K562 (cell line): ENCODE results near the gene OR2AT4. TPM values are rescaled to one million over a fixed set of nuclear protein-coding genes. Genes with fewer than 3 reads are reported as not detected.
A peak's percentile ranks its signal among the peaks of the same experiment; 100 is the strongest.

Source experiments
- BRF1 ChIP-seq: IDR thresholded peaks from 3 replicates; pipeline ENCODE4 v1.6.1; 2011; ENCODE audit warnings: borderline replicate concordance, mild to moderate bottlenecking; ENCODE audit not compliant: insufficient read length; ENCODE audit errors: extremely low read depth
- ESRRA ChIP-seq: fragments of 450-650 bp; IDR thresholded peaks from 2 replicates; pipeline ENCODE4 v1.6.1; 2014; ENCODE audit warnings: low read depth, mild to moderate bottlenecking, moderate library complexity, borderline replicate concordance
- EZH2 ChIP-seq: IDR thresholded peaks from 2 replicates; pipeline ENCODE4 v1.6.1; 2012; ENCODE audit warnings: low read depth, mild to moderate bottlenecking, inconsistent platforms, low read length, borderline replicate concordance
- FOXA1 ChIP-seq: fragments of 450-650 bp; IDR thresholded peaks from 2 replicates; pipeline ENCODE4 v1.6.1; 2016; ENCODE audit warnings: mild to moderate bottlenecking, borderline replicate concordance
- HEY1 ChIP-seq: fragments of 250-450 bp; sonication (Bioruptor Pico); IDR thresholded peaks from 2 replicates; pipeline ENCODE4 v1.5.0; 2020; ENCODE audit warnings: mild to moderate bottlenecking, moderate library complexity, borderline replicate concordance
- MECOM ChIP-seq: fragments of 250-450 bp; sonication (Bioruptor Pico); IDR thresholded peaks from 2 replicates; pipeline ENCODE4 v1.8.0; 2022; ENCODE audit warnings: inconsistent platforms
- NONO ChIP-seq, 2 experiments: fragments of 200-400 bp in 1 of 2; fragments of 450-650 bp in 1 of 2; formaldehyde crosslinking in 1 of 2; IDR thresholded peaks; 2 replicates each; pipeline ENCODE4 v1.6.1; 2017; ENCODE audit warnings: low read depth in 2 of 2, mild to moderate bottlenecking in 2 of 2, moderate library complexity in 2 of 2, low read length in 1 of 2
- POLR3G ChIP-seq: IDR thresholded peaks from 2 replicates; pipeline ENCODE4 v1.6.1; 2011; ENCODE audit not compliant: insufficient read length, insufficient replicate concordance; ENCODE audit errors: extremely low read depth
- SOX6 ChIP-seq: fragments of 450-650 bp; IDR thresholded peaks from 2 replicates; pipeline ENCODE4 v1.6.1; 2014; ENCODE audit warnings: mild to moderate bottlenecking
- U2AF1 ChIP-seq: fragments of 200-400 bp; formaldehyde crosslinking; optimal IDR thresholded peaks from 2 replicates; pipeline ENCODE3; 2017; ENCODE audit warnings: mild to moderate bottlenecking, low read depth, low read length, moderate library complexity
- ZFX ChIP-seq: sonication (generic); formaldehyde crosslinking; IDR thresholded peaks from 2 replicates; pipeline ENCODE4 v1.8.0; 2022; ENCODE audit warnings: mild to moderate bottlenecking, missing genetic modification reagents, moderate library complexity
- ZNF197 ChIP-seq: fragments of 200-800 bp; sonication (Bioruptor generic); IDR thresholded peaks from 2 replicates; pipeline ENCODE4 v1.6.1; 2016; ENCODE audit warnings: low read depth, missing genetic modification characterization, missing compliant biosample characterization
- ZNF24 ChIP-seq: fragments of 450-650 bp; IDR thresholded peaks from 2 replicates; pipeline ENCODE4 v1.6.1; 2016
- ZNF589 ChIP-seq: fragments of 200-800 bp; sonication (Bioruptor generic); IDR thresholded peaks from 2 replicates; pipeline ENCODE4 v1.6.1; 2016; ENCODE audit warnings: low read depth, missing genetic modification characterization, missing compliant biosample characterization
- ZNF644 ChIP-seq: fragments of 200-800 bp; sonication (Bioruptor generic); IDR thresholded peaks from 2 replicates; pipeline ENCODE4 v1.6.1; 2016; ENCODE audit warnings: low read depth, missing genetic modification characterization, missing compliant biosample characterization
- polyA plus RNA-seq, 8 experiments: library from polyadenylated mRNA; depleted of rRNA in 4 of 8; stranded (reverse) in 5 of 8; unstranded in 3 of 8; fragments of >200 nt; fragmentation: Nextera tagmentation in 2 of 8; fragmentation: Illumina TruSeq in 1 of 8; extraction: Ambion mirVana in 2 of 8; extraction: Trizol in 1 of 8; gene quantifications; 2 replicates each; pipeline versions ENCODE4 v1.2.1 to v1.2.3, GENCODE V29; 2011 to 2014; ENCODE audit warnings: inconsistent platforms in 1 of 8, missing spikeins in 1 of 8
- total RNA-seq, 7 experiments: library from RNA; depleted of rRNA in 6 of 7; stranded (reverse); fragments of >200 nt in 6 of 7; fragmentation: Illumina TruSeq in 2 of 7; extraction: Trizol in 2 of 7; gene quantifications; 2 replicates each; pipeline versions ENCODE4 v1.2.1 to v1.2.3, GENCODE V29; 2011 to 2021; ENCODE audit warnings: low replicate concordance in 1 of 7
- TF ChIP-seq, protein P1 (sequence below): fragments of 250-450 bp; sonication (Bioruptor Pico); IDR thresholded peaks from 2 replicates; pipeline ENCODE4 v1.4.0; 2020; ENCODE audit warnings: mild to moderate bottlenecking
- TF ChIP-seq, protein P2 (sequence below): sonication (generic); formaldehyde crosslinking; IDR thresholded peaks from 2 replicates; pipeline ENCODE4 v1.8.1; 2023; ENCODE audit warnings: mild to moderate bottlenecking, missing genetic modification reagents
- TF ChIP-seq, protein P3 (sequence below): sonication (generic); formaldehyde crosslinking; IDR thresholded peaks from 2 replicates; pipeline ENCODE4 v1.8.0; 2022; ENCODE audit warnings: missing genetic modification reagents, mild to moderate bottlenecking, borderline replicate concordance
- TF ChIP-seq, protein P4 (sequence below): fragments of 250-450 bp; sonication (Bioruptor Pico); IDR thresholded peaks from 2 replicates; pipeline ENCODE4 v1.8.0; 2021; ENCODE audit warnings: mild to moderate bottlenecking, moderate library complexity
- TF ChIP-seq, protein P5 (sequence below): sonication (generic); formaldehyde crosslinking; IDR thresholded peaks from 2 replicates; pipeline ENCODE4 v1.8.1; 2022; ENCODE audit warnings: missing genetic modification reagents

Gene OR2AT4
- total and polyA plus RNA-seq, 9 of the 15 experiments (the other 6 are each of a cell fraction or from before 2014, with no cell fraction given): 0.86 to 3.1 (median 2.0) TPM

DNA sequence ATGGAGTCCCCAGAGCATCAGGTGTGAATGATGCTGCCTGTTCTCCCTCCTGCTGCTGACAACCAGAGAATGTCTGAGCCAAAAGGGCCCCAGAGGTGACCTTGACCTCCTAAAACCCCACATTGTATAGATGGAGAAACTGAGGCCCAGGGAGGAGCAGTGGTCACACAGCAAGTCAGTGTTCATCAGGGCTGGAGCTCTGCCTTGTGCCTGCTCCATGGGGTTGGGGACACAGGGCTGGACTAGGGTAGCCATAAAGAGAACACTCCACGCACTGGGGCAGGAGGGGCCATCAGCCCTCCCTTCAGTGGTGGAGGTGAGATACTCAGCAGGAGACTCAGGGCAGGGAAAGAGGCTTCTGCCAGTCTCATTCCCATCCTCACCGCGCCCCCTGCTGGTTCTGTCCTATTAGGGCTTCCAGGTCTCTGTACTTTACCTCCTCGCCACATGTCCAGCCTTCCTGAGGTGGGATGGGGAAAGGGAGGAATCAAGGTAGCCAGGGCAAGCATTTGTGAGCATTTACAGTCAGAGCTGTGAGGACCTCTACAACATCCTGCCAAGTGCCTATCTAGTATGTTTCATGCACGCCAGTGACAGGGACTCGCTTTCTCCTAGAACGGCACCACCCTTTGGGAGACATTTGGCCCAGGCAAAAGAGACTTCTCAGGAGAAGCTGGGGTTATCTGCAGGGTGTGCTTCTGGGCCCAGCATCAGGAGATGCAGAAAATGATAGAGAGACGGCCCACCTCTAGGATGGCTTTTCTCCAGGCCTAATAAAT, 64.7 kb downstream of the OR2AT4 start (continued):
- TF ChIP-seq HEY1 (CRISPR knock-in tag): no peak
- TF ChIP-seq SOX6: peak; percentile 35
- no peak for TF ChIP-seq POLR3G
- no peak for TF ChIP-seq EZH2
- TF ChIP-seq, protein P1, sequence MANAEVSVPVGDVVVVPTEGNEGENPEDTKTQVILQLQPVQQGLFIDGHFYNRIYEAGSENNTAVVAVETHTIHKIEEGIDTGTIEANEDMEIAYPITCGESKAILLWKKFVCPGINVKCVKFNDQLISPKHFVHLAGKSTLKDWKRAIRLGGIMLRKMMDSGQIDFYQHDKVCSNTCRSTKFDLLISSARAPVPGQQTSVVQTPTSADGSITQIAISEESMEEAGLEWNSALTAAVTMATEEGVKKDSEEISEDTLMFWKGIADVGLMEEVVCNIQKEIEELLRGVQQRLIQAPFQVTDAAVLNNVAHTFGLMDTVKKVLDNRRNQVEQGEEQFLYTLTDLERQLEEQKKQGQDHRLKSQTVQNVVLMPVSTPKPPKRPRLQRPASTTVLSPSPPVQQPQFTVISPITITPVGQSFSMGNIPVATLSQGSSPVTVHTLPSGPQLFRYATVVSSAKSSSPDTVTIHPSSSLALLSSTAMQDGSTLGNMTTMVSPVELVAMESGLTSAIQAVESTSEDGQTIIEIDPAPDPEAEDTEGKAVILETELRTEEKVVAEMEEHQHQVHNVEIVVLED: no peak
- no peak for TF ChIP-seq BRF1
- TF ChIP-seq, protein P2, sequence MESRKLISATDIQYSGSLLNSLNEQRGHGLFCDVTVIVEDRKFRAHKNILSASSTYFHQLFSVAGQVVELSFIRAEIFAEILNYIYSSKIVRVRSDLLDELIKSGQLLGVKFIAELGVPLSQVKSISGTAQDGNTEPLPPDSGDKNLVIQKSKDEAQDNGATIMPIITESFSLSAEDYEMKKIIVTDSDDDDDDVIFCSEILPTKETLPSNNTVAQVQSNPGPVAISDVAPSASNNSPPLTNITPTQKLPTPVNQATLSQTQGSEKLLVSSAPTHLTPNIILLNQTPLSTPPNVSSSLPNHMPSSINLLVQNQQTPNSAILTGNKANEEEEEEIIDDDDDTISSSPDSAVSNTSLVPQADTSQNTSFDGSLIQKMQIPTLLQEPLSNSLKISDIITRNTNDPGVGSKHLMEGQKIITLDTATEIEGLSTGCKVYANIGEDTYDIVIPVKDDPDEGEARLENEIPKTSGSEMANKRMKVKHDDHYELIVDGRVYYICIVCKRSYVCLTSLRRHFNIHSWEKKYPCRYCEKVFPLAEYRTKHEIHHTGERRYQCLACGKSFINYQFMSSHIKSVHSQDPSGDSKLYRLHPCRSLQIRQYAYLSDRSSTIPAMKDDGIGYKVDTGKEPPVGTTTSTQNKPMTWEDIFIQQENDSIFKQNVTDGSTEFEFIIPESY (CRISPR knock-in tag): peak; percentile 60; the same call in 1 of the 2 replicates
- TF ChIP-seq FOXA1: no peak
- TF ChIP-seq U2AF1: no peak
- TF ChIP-seq, protein P3, sequence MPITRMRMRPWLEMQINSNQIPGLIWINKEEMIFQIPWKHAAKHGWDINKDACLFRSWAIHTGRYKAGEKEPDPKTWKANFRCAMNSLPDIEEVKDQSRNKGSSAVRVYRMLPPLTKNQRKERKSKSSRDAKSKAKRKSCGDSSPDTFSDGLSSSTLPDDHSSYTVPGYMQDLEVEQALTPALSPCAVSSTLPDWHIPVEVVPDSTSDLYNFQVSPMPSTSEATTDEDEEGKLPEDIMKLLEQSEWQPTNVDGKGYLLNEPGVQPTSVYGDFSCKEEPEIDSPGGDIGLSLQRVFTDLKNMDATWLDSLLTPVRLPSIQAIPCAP (CRISPR knock-in tag): no peak; the same call in 1 of the 2 replicates
- 0 out of 2 replicates have a peak, but pooled peaks have one; percentile 20 for TF ChIP-seq ZNF197 (CRISPR knock-in tag)
- TF ChIP-seq ESRRA: peak; percentile 87
- no peak for TF ChIP-seq ZNF644 (tag)
- TF ChIP-seq ZNF24: 0 out of 2 replicates have a peak, but pooled peaks have one; percentile 9
- no peak; the same call in 1 of the 2 replicates for TF ChIP-seq ZNF589 (CRISPR knock-in tag)
- peak; percentile 54; the same call in 1 of the 2 replicates for TF ChIP-seq MECOM (CRISPR knock-in tag)
- TF ChIP-seq, protein P4, sequence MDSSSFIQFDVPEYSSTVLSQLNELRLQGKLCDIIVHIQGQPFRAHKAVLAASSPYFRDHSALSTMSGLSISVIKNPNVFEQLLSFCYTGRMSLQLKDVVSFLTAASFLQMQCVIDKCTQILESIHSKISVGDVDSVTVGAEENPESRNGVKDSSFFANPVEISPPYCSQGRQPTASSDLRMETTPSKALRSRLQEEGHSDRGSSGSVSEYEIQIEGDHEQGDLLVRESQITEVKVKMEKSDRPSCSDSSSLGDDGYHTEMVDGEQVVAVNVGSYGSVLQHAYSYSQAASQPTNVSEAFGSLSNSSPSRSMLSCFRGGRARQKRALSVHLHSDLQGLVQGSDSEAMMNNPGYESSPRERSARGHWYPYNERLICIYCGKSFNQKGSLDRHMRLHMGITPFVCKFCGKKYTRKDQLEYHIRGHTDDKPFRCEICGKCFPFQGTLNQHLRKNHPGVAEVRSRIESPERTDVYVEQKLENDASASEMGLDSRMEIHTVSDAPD: no peak
- TF ChIP-seq, protein P5, sequence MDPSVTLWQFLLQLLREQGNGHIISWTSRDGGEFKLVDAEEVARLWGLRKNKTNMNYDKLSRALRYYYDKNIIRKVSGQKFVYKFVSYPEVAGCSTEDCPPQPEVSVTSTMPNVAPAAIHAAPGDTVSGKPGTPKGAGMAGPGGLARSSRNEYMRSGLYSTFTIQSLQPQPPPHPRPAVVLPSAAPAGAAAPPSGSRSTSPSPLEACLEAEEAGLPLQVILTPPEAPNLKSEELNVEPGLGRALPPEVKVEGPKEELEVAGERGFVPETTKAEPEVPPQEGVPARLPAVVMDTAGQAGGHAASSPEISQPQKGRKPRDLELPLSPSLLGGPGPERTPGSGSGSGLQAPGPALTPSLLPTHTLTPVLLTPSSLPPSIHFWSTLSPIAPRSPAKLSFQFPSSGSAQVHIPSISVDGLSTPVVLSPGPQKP (CRISPR knock-in tag): no peak
- no peak for TF ChIP-seq NONO (IDR thresholded peaks at IDR 0.05; ENCODE audit: low read depth in 2 of 2, low read length in 1 of 2)
- TF ChIP-seq ZFX (CRISPR knock-in tag): 0 out of 2 replicates have a peak, but pooled peaks have one; percentile 35
